Skeletal muscle satellite cell (primary cell): Measurements from ENCODE around the gene FAM24A.
A peak's percentile ranks its signal among the peaks of the same experiment; 100 is the strongest.

Experiments
- H3K27me3 ChIP-seq: 2 replicates; pipeline ENCODE4 v1.7.0; 2013; ENCODE audit warnings: low read length; ENCODE audit not compliant: control insufficient read depth, insufficient read depth
- H3K36me3 ChIP-seq: 2 replicates; pipeline ENCODE4 v1.7.0; 2013; ENCODE audit warnings: mild to moderate bottlenecking, control low read depth, low read length; ENCODE audit not compliant: insufficient read depth
- H3K4me1 ChIP-seq: 2 replicates; pipeline ENCODE4 v1.7.0; 2013; ENCODE audit warnings: low read length; ENCODE audit not compliant: control insufficient read depth, insufficient read depth
- H3K4me2 ChIP-seq: 2 replicates; pipeline ENCODE4 v1.7.0; 2013; ENCODE audit warnings: mild to moderate bottlenecking, low read length
- H3K4me3 ChIP-seq: 2 replicates; pipeline ENCODE4 v1.7.0; 2013; ENCODE audit warnings: low read length
- H3K9ac ChIP-seq: 2 replicates; pipeline ENCODE4 v1.7.0; 2013; ENCODE audit warnings: mild to moderate bottlenecking, low read depth, low read length, moderate library complexity
- H3K9me3 ChIP-seq: replicated peaks from 2 replicates; pipeline ENCODE4 v1.7.0; 2013; ENCODE audit warnings: mild to moderate bottlenecking, control low read depth, low read length

FAM24A gene

GRCh38 chr10:122939133-122939855 lies 28.9 kb downstream of the FAM24A start:
- no peaks in the 10 kb centered on the region for H3K27me3 ChIP-seq
- H3K9ac ChIP-seq, result peak overlapping the region; percentile 8
- no peak overlapping the region for H3K4me2 ChIP-seq
- H3K4me3 ChIP-seq, result no peak overlapping the region
- no peaks in the 10 kb centered on the region for H3K9me3 ChIP-seq
- H3K36me3 ChIP-seq, result peaks cover 34% of the 10 kb centered on the region
- peaks cover 21% of the 10 kb centered on the region for H3K4me1 ChIP-seq

GRCh38 chr10:122939856-122940543 lies 29.6 kb downstream of the FAM24A start:
- H3K36me3 ChIP-seq, result peaks cover 28% of the 10 kb centered on the region
- H3K27me3 ChIP-seq, result no peaks in the 10 kb centered on the region
- H3K9me3 ChIP-seq, result no peaks in the 10 kb centered on the region
- peak overlapping the region; percentile 38 for H3K4me2 ChIP-seq
- H3K4me1 ChIP-seq, result peaks cover 21% of the 10 kb centered on the region
- no peak overlapping the region for H3K4me3 ChIP-seq
- H3K9ac ChIP-seq, result peak overlapping the region; percentile 20

- no peaks in the 10 kb centered on the region for H3K27me3 ChIP-seq
- no peak overlapping the region for H3K4me2 ChIP-seq
- H3K9me3 ChIP-seq, result no peaks in the 10 kb centered on the region
- H3K4me3 ChIP-seq, result no peak overlapping the region
- H3K36me3 ChIP-seq, result peaks cover 37% of the 10 kb centered on the region
- peaks cover 14% of the 10 kb centered on the region for H3K4me1 ChIP-seq
- no peak overlapping the region for H3K9ac ChIP-seq
These were observed 38.9 kb downstream of the FAM24A start for GRCh38 chr10:122949296-122949695.

- Histone ChIP-seq H3K4me1 (peaks cover 20% of the 10 kb centered on the region), H3K4me2 (peak within 1 kb of the TSS; percentile 81), H3K9me3 (no peaks in the 10 kb centered on the region), H3K4me3 (peak within 1 kb of the TSS; percentile 90), H3K27me3 (no peaks in the 10 kb centered on the region), H3K9ac (peak within 1 kb of the TSS; percentile 92), H3K36me3 (peaks cover 12% of the 10 kb centered on the region)
These were observed 43.7 kb downstream of the FAM24A start, which contains the start of gene C10orf88 for GRCh38 chr10:122953902-122954730. Gene C10orf88, minus strand, starts transcription at chr10:122954227. Its CDS starts 49 bp downstream, at chr10:122954178.

- Histone ChIP-seq H3K4me1 (peaks cover 20% of the 10 kb centered on the region), H3K4me2 (peak overlapping the region; percentile 81), H3K27me3 (no peaks in the 10 kb centered on the region), H3K9ac (no peak overlapping the region), H3K9me3 (no peaks in the 10 kb centered on the region), H3K36me3 (peaks cover 7% of the 10 kb centered on the region), H3K4me3 (peak overlapping the region; percentile 90)
These were observed 44.3 kb downstream of the FAM24A start for GRCh38 chr10:122954731-122955050.

- H3K4me2 ChIP-seq, result no peak overlapping the region
- peaks cover 3% of the 10 kb centered on the region for H3K36me3 ChIP-seq
- no peaks in the 10 kb centered on the region for H3K9me3 ChIP-seq
- no peaks in the 10 kb centered on the region for H3K27me3 ChIP-seq
- H3K4me1 ChIP-seq, result peaks cover 20% of the 10 kb centered on the region
- no peak overlapping the region for H3K9ac ChIP-seq
- H3K4me3 ChIP-seq, result no peak overlapping the region
These were observed 45.5 kb downstream of the FAM24A start for GRCh38 chr10:122955892-122956291.

- Histone ChIP-seq H3K4me1 (peaks cover 15% of the 10 kb centered on the region), H3K4me3 (no peak overlapping the region), H3K9me3 (no peaks in the 10 kb centered on the region), H3K36me3 (no peaks in the 10 kb centered on the region), H3K27me3 (no peaks in the 10 kb centered on the region), H3K9ac (no peak overlapping the region), H3K4me2 (no peak overlapping the region)
These were observed 47.1 kb downstream of the FAM24A start for GRCh38 chr10:122957474-122957873.

GRCh38 chr10:122962405-122962804 lies 52.0 kb downstream of the FAM24A start:
- no peaks in the 10 kb centered on the region for H3K27me3 ChIP-seq
- H3K4me2 ChIP-seq, result no peak overlapping the region
- no peaks in the 10 kb centered on the region for H3K9me3 ChIP-seq
- no peaks in the 10 kb centered on the region for H3K36me3 ChIP-seq
- no peak overlapping the region for H3K4me3 ChIP-seq
- H3K4me1 ChIP-seq, result no peaks in the 10 kb centered on the region
- no peak overlapping the region for H3K9ac ChIP-seq
